HCT116 (cell line): ENCODE measurements around the gene GAB2. TPM values are rescaled to one million over a fixed set of nuclear protein-coding genes. Genes with fewer than 3 reads are reported as not detected.

Experiments used
- ATAC-seq: fragments of 200-7000 bp; cut with Tn5 transposase; 2 replicates; pipeline ENCODE4 v1.9.1; 2020; ENCODE audit warnings: mild to moderate bottlenecking, moderate library complexity
- BruUV-seq: library from RNA; stranded (reverse); fragments of 400-500 nt; replicated peaks from 2 replicates; lab custom pipeline; 2021; lab: Mats Ljungman, UMichigan
- CTCF ChIA-PET: fragments of 300-600 bp; sonication (Branson Sonifier 250); formaldehyde crosslinking; loops from one replicate; lab custom pipeline; 2021; ENCODE audit warnings: antibody characterized with exemption; lab: Charles Lee
- POLR2A ChIA-PET: fragments of 300-600, 350-600 bp; sonication (Branson Sonifier 250); formaldehyde crosslinking; loops from one replicate; lab custom pipeline; 2021; ENCODE audit warnings: antibody characterized with exemption; lab: Charles Lee
- RAD21 ChIA-PET, 2 experiments: fragments of 300-600 bp; sonication (Branson Sonifier 250); formaldehyde crosslinking; loops; one replicate each; lab custom pipeline; 2023; ENCODE audit warnings: low total read pairs in 2 of 2; ENCODE audit not compliant: uncharacterized antibody in 2 of 2, unreplicated experiment in 2 of 2, low non-redundant PET in 1 of 2; lab: Charles Lee
- DNase-seq: peaks from one replicate; pipeline ENCODE4 v3.0.0-alpha.2; 2010; ENCODE audit warnings: low read depth, low spot score
- H2AFZ ChIP-seq: fragments of 200-600 bp; shearing (Covaris generic), sonication (generic); 2 replicates; pipeline ENCODE4 v1.6.1; 2017; ENCODE audit warnings: low read depth, mixed run types, mixed read lengths, antibody characterized with exemption, low read length; ENCODE audit not compliant: poor library complexity, severe bottlenecking
- H3K27ac ChIP-seq: 2 replicates; pipeline ENCODE4 v1.5.1; 2012; ENCODE audit warnings: low read depth, low read length
- H3K27me3 ChIP-seq: fragments of 200-600 bp; sonication (generic); 2 replicates; pipeline ENCODE4 v1.6.1; 2016; ENCODE audit warnings: mixed run types, low read length, mixed read lengths; ENCODE audit not compliant: insufficient read depth
- H3K36me3 ChIP-seq, 2 experiments: fragments of 200-500 bp in 1 of 2; fragments of 200-600 bp in 1 of 2; sonication (Bioruptor generic) in 1 of 2; sonication (generic) in 1 of 2; 2 replicates each; pipeline versions ENCODE4 v1.5.1 to v1.6.1; 2014 to 2016; ENCODE audit warnings: low read length in 2 of 2, inconsistent platforms in 1 of 2, mixed read lengths in 1 of 2, mixed run types in 1 of 2; ENCODE audit not compliant: insufficient read depth in 2 of 2, control insufficient read depth in 1 of 2
- H3K4me1 ChIP-seq, 2 experiments: fragments of 200-600 bp in 1 of 2; sonication (generic) in 1 of 2; 2 replicates each; pipeline versions ENCODE4 v1.5.1 to v1.6.1; 2012 to 2017; ENCODE audit warnings: low read length in 2 of 2, inconsistent platforms in 1 of 2, mild to moderate bottlenecking in 1 of 2, mixed read lengths in 1 of 2, mixed run types in 1 of 2, moderate library complexity in 1 of 2; ENCODE audit not compliant: insufficient read depth in 2 of 2, control insufficient read depth in 1 of 2
- H3K4me2 ChIP-seq: fragments of 200-600 bp; sonication (generic); 2 replicates; pipeline ENCODE4 v1.6.1; 2017; ENCODE audit warnings: mixed run types, low read length, mixed read lengths
- H3K4me3 ChIP-seq, 2 experiments: fragments of 200-600 bp in 1 of 2; sonication (generic) in 1 of 2; replicated peaks in 1 of 2; 2 replicates each; pipeline ENCODE4 v1.5.1; 2011 to 2016; ENCODE audit warnings: low read length in 2 of 2, control low read depth in 1 of 2, low read depth in 1 of 2, mild to moderate bottlenecking in 1 of 2, mixed read lengths in 1 of 2, mixed run types in 1 of 2
- H3K79me2 ChIP-seq: fragments of 200-600 bp; sonication (generic); 2 replicates; pipeline ENCODE4 v1.6.1; 2017; ENCODE audit warnings: mild to moderate bottlenecking, mixed run types, low read length, moderate library complexity, mixed read lengths; ENCODE audit not compliant: insufficient read depth
- H3K9ac ChIP-seq: fragments of 200-600 bp; sonication (generic); 2 replicates; pipeline ENCODE4 v1.6.1; 2016; ENCODE audit warnings: low read length, mixed read lengths
- H3K9me2 ChIP-seq: fragments of 200-600 bp; sonication (generic), shearing (Covaris generic); 2 replicates; pipeline ENCODE4 v1.6.1; 2017; ENCODE audit warnings: mixed run types, mild to moderate bottlenecking, moderate library complexity; ENCODE audit not compliant: insufficient read depth
- H3K9me3 ChIP-seq, 2 experiments: fragments of 200-500 bp in 1 of 2; fragments of 200-600 bp in 1 of 2; sonication (Bioruptor generic) in 1 of 2; sonication (generic) in 1 of 2; 2 replicates each; pipeline ENCODE4 v1.6.1; 2014 to 2017; ENCODE audit warnings: low read length in 2 of 2, mixed read lengths in 2 of 2, inconsistent platforms in 1 of 2, low read depth in 1 of 2, mild to moderate bottlenecking in 1 of 2, mixed run types in 1 of 2, moderate library complexity in 1 of 2; ENCODE audit not compliant: control insufficient read depth in 1 of 2, insufficient read depth in 1 of 2
- H4K20me1 ChIP-seq: fragments of 200-600 bp; sonication (generic), shearing (Covaris generic); 2 replicates; pipeline ENCODE4 v1.6.1; 2017; ENCODE audit warnings: mixed run types, mild to moderate bottlenecking, moderate library complexity; ENCODE audit not compliant: insufficient read depth
- ATF3 ChIP-seq: IDR thresholded peaks from 2 replicates; pipeline ENCODE4 v1.6.1; 2012
- POLR2A ChIP-seq: IDR thresholded peaks from 2 replicates; pipeline ENCODE4 v1.7.0; 2011; ENCODE audit warnings: borderline replicate concordance; ENCODE audit not compliant: insufficient read depth, insufficient read length; ENCODE audit errors: extremely low read depth
- SIN3A ChIP-seq: IDR thresholded peaks from 2 replicates; pipeline ENCODE4 v1.6.1; 2012; ENCODE audit warnings: low read depth
- TCF7L2 ChIP-seq: IDR thresholded peaks from 2 replicates; pipeline ENCODE4 v1.7.0; 2011; ENCODE audit warnings: borderline replicate concordance, inconsistent platforms; ENCODE audit not compliant: insufficient read depth, insufficient read length; ENCODE audit errors: extremely low read depth
- ZNF274 ChIP-seq: fragments of 200-500 bp; sonication (Bioruptor generic); IDR thresholded peaks from 2 replicates; pipeline ENCODE4 v1.6.1; 2014; ENCODE audit warnings: mild to moderate bottlenecking, low read depth, low read length, inconsistent platforms
- intact Hi-C: fragments of 100-400 bp; cut with micrococcal nuclease; formaldehyde crosslinking; loops from 2 replicates; pipeline ENCODE4 v1.10.0; 2022
- total RNA-seq: library from RNA; stranded (reverse); gene quantifications from one replicate; pipeline ENCODE4 v1.2.1, GENCODE V29; 2021; ENCODE audit not compliant: unreplicated experiment
- TF ChIP-seq, protein P1 (sequence below): IDR thresholded peaks from 2 replicates; pipeline ENCODE4 v1.6.1; 2012

GAB2 gene
- total RNA-seq, 1 experiment from 2014 or later, result 1.9 TPM

DNA sequence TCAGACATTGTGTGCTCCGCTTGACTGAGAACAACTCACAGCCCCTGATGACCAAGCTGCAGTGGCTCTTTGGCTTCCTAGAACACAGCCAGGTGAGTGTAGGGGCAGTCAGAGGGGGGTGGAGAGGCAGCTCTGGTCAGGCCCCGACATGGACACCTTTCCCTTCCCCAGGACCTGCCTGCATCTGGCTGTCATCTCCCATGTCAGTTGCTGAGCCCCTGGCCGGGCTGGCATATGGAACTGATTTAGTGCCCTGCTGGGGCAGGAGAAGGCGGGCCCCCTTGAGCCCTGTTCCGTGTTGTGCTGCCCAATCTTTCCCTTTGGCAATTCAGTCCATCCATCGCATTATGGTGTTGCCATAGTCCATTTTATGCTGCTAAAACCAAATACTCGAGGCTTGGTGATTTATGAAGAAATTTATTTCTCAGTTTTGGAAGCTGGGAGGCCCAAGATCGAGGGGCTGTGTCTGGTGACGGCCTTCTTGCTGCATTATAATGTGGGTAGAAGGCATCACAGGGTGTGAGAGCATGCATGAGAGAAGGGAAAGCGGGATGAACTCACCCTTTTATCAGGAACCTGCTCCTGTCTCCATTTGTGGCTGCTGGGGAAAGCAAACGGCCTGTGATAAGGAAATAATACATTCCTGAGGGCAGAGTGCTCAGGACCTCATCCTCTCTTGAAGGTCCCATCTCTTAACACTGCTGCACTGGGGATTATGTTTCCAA, 209.9 kb downstream of the GAB2 start:
- no peak for DNase-seq
- intact Hi-C loops, result no loop called here
- TF ChIP-seq SIN3A (no peak), TCF7L2 (no peak), POLR2A (no peak)
- Histone ChIP-seq H3K9me3 (no peaks in the 10 kb centered on the region), H3K4me2 (no peak overlapping the region), H3K4me3 (no peak overlapping the region), H3K36me3 (peaks cover 0 to 6% of the 10 kb centered on the region in 2 experiments; a peak in 1 of 4 replicates), H2AFZ (no peak overlapping the region), H3K9ac (no peak overlapping the region), H3K27me3 (no peaks in the 10 kb centered on the region), H4K20me1 (no peaks in the 10 kb centered on the region), H3K79me2 (no peaks in the 10 kb centered on the region), H3K27ac (no peak overlapping the region), H3K9me2 (no peaks in the 10 kb centered on the region), H3K4me1 (no peaks in the 10 kb centered on the region)
- ChIA-PET POLR2A (no interaction called here), CTCF (no interaction called here), RAD21 (no interaction called here)
- no peak for ATAC-seq
- BruUV-seq, result no TSS peak

GRCh38 chr11:78205691-78206090, 211.9 kb downstream of the GAB2 start:
- Histone ChIP-seq H3K79me2 (no peaks in the 10 kb centered on the region), H3K9me3 (no peaks in the 10 kb centered on the region), H3K9ac (no peak overlapping the region), H3K36me3 (peaks cover 0 to 5% of the 10 kb centered on the region in 2 experiments; a peak in 1 of 4 replicates), H3K9me2 (no peaks in the 10 kb centered on the region), H3K4me1 (no peaks in the 10 kb centered on the region), H2AFZ (no peak overlapping the region), H3K4me3 (no peak overlapping the region), H3K27ac (no peak overlapping the region), H3K4me2 (no peak overlapping the region), H3K27me3 (no peaks in the 10 kb centered on the region), H4K20me1 (no peaks in the 10 kb centered on the region)
- CTCF ChIA-PET, result no interaction called here
- POLR2A ChIA-PET, result no interaction called here
- TF ChIP-seq POLR2A (no peak), ZNF274 (no peak), ATF3 (no peak)
- TF ChIP-seq, protein P1, sequence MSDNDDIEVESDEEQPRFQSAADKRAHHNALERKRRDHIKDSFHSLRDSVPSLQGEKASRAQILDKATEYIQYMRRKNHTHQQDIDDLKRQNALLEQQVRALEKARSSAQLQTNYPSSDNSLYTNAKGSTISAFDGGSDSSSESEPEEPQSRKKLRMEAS, result no peak
- intact Hi-C loops, result no loop called here
- no peak for DNase-seq
- RAD21 ChIA-PET, result no interaction called here
- no peak for ATAC-seq
- no TSS peak for BruUV-seq
